ENCODE measurements around the gene LRRC75A.

- TF ChIP-seq TAF1 (IDR thresholded peaks at IDR 0.05; ENCODE audit: low read depth) (no peak), EZH2 (IDR thresholded peaks at IDR 0.05; ENCODE audit: borderline replicate concordance, insufficient read depth, low read length, poor library complexity, severe bottlenecking) (no peak), SMC3 (conservative IDR thresholded peaks at IDR 0.05; ENCODE audit: poor library complexity) (no peak), CTCF (IDR thresholded peaks at IDR 0.05; ENCODE audit: poor library complexity, severe bottlenecking) (no peak)
- TF ChIP-seq, protein P1, sequence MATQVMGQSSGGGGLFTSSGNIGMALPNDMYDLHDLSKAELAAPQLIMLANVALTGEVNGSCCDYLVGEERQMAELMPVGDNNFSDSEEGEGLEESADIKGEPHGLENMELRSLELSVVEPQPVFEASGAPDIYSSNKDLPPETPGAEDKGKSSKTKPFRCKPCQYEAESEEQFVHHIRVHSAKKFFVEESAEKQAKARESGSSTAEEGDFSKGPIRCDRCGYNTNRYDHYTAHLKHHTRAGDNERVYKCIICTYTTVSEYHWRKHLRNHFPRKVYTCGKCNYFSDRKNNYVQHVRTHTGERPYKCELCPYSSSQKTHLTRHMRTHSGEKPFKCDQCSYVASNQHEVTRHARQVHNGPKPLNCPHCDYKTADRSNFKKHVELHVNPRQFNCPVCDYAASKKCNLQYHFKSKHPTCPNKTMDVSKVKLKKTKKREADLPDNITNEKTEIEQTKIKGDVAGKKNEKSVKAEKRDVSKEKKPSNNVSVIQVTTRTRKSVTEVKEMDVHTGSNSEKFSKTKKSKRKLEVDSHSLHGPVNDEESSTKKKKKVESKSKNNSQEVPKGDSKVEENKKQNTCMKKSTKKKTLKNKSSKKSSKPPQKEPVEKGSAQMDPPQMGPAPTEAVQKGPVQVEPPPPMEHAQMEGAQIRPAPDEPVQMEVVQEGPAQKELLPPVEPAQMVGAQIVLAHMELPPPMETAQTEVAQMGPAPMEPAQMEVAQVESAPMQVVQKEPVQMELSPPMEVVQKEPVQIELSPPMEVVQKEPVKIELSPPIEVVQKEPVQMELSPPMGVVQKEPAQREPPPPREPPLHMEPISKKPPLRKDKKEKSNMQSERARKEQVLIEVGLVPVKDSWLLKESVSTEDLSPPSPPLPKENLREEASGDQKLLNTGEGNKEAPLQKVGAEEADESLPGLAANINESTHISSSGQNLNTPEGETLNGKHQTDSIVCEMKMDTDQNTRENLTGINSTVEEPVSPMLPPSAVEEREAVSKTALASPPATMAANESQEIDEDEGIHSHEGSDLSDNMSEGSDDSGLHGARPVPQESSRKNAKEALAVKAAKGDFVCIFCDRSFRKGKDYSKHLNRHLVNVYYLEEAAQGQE (IDR thresholded peaks at IDR 0.05; ENCODE audit: borderline replicate concordance) = no peak
Measured at GRCh38 chr17:16512011-16512410, 20.0 kb upstream of the LRRC75A start.
